Upper lobe of left lung (tissue), 4 donors: ENCODE results near the gene SORD.
"Not testable (repeated sequence)": the region's sequence is repeated elsewhere in the genome, so short reads cannot be mapped to it uniquely, and the experiment has no call there.

ENCODE experiments used
- EP300 ChIP-seq, 4 donors: sonication (generic); formaldehyde crosslinking; IDR thresholded peaks; one replicate each; pipeline ENCODE4 v1.5.1; 2017; ENCODE audit warnings: antibody characterized with exemption in 4 of 4, control low read depth in 2 of 4
- POLR2A ChIP-seq, 4 donors: fragments of 450-650 bp; IDR thresholded peaks; one replicate each; pipeline ENCODE4 v1.5.1; 2016 to 2017; ENCODE audit warnings: antibody characterized with exemption in 4 of 4, mild to moderate bottlenecking in 2 of 4

GRCh38 chr15:45003731-45004410 lies 19.1 kb upstream of the SORD start:
- TF ChIP-seq EP300, POLR2A (IDR thresholded peaks at IDR 0.05): not testable (repeated sequence)
